GM23338 (cell line): Measurements from ENCODE around the gene LCLAT1. TPM values are rescaled to one million over a fixed set of nuclear protein-coding genes. Genes with fewer than 3 reads are reported as not detected.

Source experiments
- ATAC-seq: fragments of 200-7000 bp; cut with Tn5 transposase; 3 replicates; pipeline ENCODE4 v1.9.1; 2020
- DNase-seq: peaks from one replicate; pipeline ENCODE4 v3.0.0-alpha.2; 2015; ENCODE audit warnings: low spot score
- H2AFZ ChIP-seq: fragments of 200-600 bp; sonication (generic); 2 replicates; pipeline ENCODE4 v1.8.0; 2016; ENCODE audit warnings: antibody characterized with exemption, mild to moderate bottlenecking, moderate library complexity
- H3F3A ChIP-seq: fragments of 200-600 bp; sonication (generic); replicated peaks from 2 replicates; pipeline ENCODE4 v1.8.0; 2017; ENCODE audit warnings: antibody characterized with exemption, mixed run types, low read depth
- H3K27ac ChIP-seq: fragments of 200-600 bp; sonication (generic); 2 replicates; pipeline ENCODE4 v1.6.1; 2016; ENCODE audit warnings: low read depth
- H3K27me3 ChIP-seq: fragments of 200-600 bp; sonication (generic); 2 replicates; pipeline ENCODE4 v1.8.0; 2016; ENCODE audit warnings: mild to moderate bottlenecking, mixed run types, moderate library complexity; ENCODE audit not compliant: insufficient read depth
- H3K36me3 ChIP-seq: fragments of 200-600 bp; sonication (generic); 2 replicates; pipeline ENCODE4 v1.8.0; 2016; ENCODE audit warnings: mild to moderate bottlenecking; ENCODE audit not compliant: insufficient read depth
- H3K4me1 ChIP-seq: fragments of 200-600 bp; sonication (generic); 2 replicates; pipeline ENCODE4 v1.8.0; 2016; ENCODE audit warnings: mild to moderate bottlenecking, moderate library complexity; ENCODE audit not compliant: insufficient read depth
- H3K4me2 ChIP-seq: fragments of 200-600 bp; sonication (generic); 2 replicates; pipeline ENCODE4 v1.7.1; 2017; ENCODE audit warnings: mixed run types
- H3K4me3 ChIP-seq: fragments of 200-600 bp; sonication (generic); 2 replicates; pipeline ENCODE4 v1.6.1; 2016; ENCODE audit warnings: mixed run types
- H3K79me2 ChIP-seq: fragments of 200-600 bp; sonication (generic); replicated peaks from 2 replicates; pipeline ENCODE4 v1.8.0; 2017; ENCODE audit warnings: mild to moderate bottlenecking; ENCODE audit not compliant: insufficient read depth
- H3K9me2 ChIP-seq: fragments of 200-600 bp; sonication (generic); 2 replicates; pipeline ENCODE4 v1.8.0; 2017; ENCODE audit not compliant: insufficient read depth
- H4K20me1 ChIP-seq: fragments of 200-600 bp; sonication (generic); replicated peaks from 2 replicates; pipeline ENCODE4 v1.8.0; 2017; ENCODE audit warnings: mild to moderate bottlenecking; ENCODE audit not compliant: insufficient read depth
- H3K27ac Mint-ChIP-seq: 2 replicates; pipeline ENCODE4 v1.8.0; 2020; ENCODE audit warnings: inconsistent platforms, mild to moderate bottlenecking, moderate library complexity, mixed read lengths
- H3K27me3 Mint-ChIP-seq: 3 replicates; pipeline ENCODE4 v1.8.0; 2022; ENCODE audit warnings: low read depth, mild to moderate bottlenecking, moderate library complexity, mixed read lengths, inconsistent platforms; ENCODE audit not compliant: insufficient read depth, poor library complexity
- H3K36me3 Mint-ChIP-seq: 3 replicates; pipeline ENCODE4 v1.8.0; 2021; ENCODE audit warnings: low read depth, mild to moderate bottlenecking, inconsistent platforms, moderate library complexity, mixed read lengths
- H3K4me1 Mint-ChIP-seq: 3 replicates; pipeline ENCODE4 v1.8.0; 2020; ENCODE audit warnings: mild to moderate bottlenecking, inconsistent platforms, mixed read lengths
- H3K4me3 Mint-ChIP-seq: 3 replicates; pipeline ENCODE4 v1.8.0; 2021; ENCODE audit warnings: moderate library complexity, mild to moderate bottlenecking, inconsistent platforms, mixed read lengths
- H3K9me3 Mint-ChIP-seq: 3 replicates; pipeline ENCODE4 v1.8.0; 2020; ENCODE audit warnings: moderate library complexity, mild to moderate bottlenecking, inconsistent platforms, mixed read lengths
- EZH2 ChIP-seq: fragments of 200-600 bp; sonication (generic); IDR thresholded peaks from one replicate; pipeline ENCODE4 v1.8.0; 2017; ENCODE audit warnings: antibody characterized with exemption, mild to moderate bottlenecking, low read depth; ENCODE audit not compliant: unreplicated experiment
- STAT1 ChIP-seq: IDR thresholded peaks from one replicate; pipeline ENCODE4 v1.6.1; 2016; ENCODE audit warnings: antibody characterized with exemption; ENCODE audit not compliant: unreplicated experiment
- polyA plus RNA-seq: library from polyadenylated mRNA; unstranded; fragments of >200 nt; fragmentation: Nextera tagmentation; extraction: Ambion mirVana; gene quantifications from 2 replicates; pipeline ENCODE4 v1.2.1, GENCODE V29; 2016
- total RNA-seq: library from RNA; depleted of rRNA; stranded (reverse); fragments of >200 nt; shearing (Covaris generic); gene quantifications from 2 replicates; pipeline ENCODE4 v1.2.3, GENCODE V29; 2014
- TF ChIP-seq, protein P1 (sequence below): fragments of 250-450 bp; sonication (Bioruptor Pico); IDR thresholded peaks from 2 replicates; pipeline ENCODE4 v1.5.0; 2020; ENCODE audit warnings: mild to moderate bottlenecking, moderate library complexity
- TF ChIP-seq, protein P2 (sequence below): IDR thresholded peaks from one replicate; pipeline ENCODE4 v1.6.1; 2018; ENCODE audit warnings: antibody characterized with exemption; ENCODE audit not compliant: unreplicated experiment

The LCLAT1 gene
- total and polyA plus RNA-seq, 2 experiments from 2014 or later: 11.5 to 30.1 TPM

DNA sequence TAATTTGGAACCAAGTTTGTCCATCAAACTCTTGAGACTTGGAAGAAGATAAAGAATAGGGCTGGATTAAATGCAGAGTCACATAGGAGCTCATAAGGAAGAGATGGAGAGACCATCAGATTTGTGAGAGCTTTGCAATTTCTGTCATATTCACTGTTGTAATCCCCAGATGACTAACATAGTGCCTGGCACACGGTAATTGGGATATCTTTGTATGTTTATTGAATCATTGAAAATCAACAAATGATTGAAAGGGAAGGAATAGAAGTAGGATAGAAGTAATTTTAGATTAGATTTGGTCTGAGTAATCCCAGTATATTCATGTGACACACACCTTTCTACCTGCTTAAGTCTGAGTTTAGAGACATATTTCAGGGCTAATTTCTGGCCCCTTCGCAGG is 75.4 kb downstream of the LCLAT1 start (continued):
- TF ChIP-seq, protein P1, sequence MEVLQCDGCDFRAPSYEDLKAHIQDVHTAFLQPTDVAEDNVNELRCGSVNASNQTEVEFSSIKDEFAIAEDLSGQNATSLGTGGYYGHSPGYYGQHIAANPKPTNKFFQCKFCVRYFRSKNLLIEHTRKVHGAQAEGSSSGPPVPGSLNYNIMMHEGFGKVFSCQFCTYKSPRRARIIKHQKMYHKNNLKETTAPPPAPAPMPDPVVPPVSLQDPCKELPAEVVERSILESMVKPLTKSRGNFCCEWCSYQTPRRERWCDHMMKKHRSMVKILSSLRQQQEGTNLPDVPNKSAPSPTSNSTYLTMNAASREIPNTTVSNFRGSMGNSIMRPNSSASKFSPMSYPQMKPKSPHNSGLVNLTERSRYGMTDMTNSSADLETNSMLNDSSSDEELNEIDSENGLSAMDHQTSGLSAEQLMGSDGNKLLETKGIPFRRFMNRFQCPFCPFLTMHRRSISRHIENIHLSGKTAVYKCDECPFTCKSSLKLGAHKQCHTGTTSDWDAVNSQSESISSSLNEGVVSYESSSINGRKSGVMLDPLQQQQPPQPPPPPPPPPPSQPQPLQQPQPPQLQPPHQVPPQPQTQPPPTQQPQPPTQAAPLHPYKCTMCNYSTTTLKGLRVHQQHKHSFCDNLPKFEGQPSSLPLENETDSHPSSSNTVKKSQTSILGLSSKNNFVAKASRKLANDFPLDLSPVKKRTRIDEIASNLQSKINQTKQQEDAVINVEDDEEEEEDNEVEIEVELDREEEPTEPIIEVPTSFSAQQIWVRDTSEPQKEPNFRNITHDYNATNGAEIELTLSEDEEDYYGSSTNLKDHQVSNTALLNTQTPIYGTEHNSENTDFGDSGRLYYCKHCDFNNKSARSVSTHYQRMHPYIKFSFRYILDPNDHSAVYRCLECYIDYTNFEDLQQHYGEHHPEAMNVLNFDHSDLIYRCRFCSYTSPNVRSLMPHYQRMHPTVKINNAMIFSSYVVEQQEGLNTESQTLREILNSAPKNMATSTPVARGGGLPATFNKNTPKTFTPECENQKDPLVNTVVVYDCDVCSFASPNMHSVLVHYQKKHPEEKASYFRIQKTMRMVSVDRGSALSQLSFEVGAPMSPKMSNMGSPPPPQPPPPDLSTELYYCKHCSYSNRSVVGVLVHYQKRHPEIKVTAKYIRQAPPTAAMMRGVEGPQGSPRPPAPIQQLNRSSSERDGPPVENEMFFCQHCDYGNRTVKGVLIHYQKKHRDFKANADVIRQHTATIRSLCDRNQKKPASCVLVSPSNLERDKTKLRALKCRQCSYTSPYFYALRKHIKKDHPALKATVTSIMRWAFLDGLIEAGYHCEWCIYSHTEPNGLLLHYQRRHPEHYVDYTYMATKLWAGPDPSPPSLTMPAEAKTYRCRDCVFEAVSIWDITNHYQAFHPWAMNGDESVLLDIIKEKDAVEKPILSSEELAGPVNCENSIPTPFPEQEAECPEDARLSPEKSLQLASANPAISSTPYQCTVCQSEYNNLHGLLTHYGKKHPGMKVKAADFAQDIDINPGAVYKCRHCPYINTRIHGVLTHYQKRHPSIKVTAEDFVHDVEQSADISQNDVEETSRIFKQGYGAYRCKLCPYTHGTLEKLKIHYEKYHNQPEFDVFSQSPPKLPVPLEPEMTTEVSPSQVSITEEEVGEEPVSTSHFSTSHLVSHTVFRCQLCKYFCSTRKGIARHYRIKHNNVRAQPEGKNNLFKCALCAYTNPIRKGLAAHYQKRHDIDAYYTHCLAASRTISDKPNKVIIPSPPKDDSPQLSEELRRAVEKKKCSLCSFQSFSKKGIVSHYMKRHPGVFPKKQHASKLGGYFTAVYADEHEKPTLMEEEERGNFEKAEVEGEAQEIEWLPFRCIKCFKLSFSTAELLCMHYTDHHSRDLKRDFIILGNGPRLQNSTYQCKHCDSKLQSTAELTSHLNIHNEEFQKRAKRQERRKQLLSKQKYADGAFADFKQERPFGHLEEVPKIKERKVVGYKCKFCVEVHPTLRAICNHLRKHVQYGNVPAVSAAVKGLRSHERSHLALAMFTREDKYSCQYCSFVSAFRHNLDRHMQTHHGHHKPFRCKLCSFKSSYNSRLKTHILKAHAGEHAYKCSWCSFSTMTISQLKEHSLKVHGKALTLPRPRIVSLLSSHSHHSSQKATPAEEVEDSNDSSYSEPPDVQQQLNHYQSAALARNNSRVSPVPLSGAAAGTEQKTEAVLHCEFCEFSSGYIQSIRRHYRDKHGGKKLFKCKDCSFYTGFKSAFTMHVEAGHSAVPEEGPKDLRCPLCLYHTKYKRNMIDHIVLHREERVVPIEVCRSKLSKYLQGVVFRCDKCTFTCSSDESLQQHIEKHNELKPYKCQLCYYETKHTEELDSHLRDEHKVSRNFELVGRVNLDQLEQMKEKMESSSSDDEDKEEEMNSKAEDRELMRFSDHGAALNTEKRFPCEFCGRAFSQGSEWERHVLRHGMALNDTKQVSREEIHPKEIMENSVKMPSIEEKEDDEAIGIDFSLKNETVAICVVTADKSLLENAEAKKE: no peak
- TF ChIP-seq STAT1: no peak

DNA sequence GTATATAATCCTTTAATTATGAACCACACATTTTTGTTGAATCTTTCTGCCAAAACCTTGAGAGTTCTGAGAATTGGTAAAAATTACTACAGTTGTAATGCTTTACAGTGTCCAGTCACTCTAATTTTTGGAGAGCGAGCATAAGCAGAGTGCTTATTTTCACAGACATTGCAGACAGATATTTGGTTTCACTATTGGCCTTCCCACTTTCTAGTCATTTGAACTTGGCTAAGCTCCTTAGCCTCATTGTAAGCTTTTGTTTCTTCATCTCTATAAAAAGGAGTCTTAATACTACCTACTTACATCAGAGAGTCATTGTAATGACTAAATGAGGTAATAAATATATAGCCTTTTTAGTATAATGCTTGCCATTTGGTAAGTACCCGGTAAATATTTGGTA is 80.4 kb downstream of the LCLAT1 start:
- H3K4me3 ChIP-seq: no peak overlapping the region
- H3K36me3 Mint-ChIP-seq: no peaks in the 10 kb centered on the region; the same call in 2 of the 3 replicates
- peaks cover 10% of the 10 kb centered on the region; the same call in 1 of the 2 replicates for H3K4me1 ChIP-seq
- H3K4me2 ChIP-seq: no peak overlapping the region
- no peak overlapping the region for H3K27ac ChIP-seq
- no peaks in the 10 kb centered on the region for H3K27me3 Mint-ChIP-seq
- H3K79me2 ChIP-seq: peaks cover 10% of the 10 kb centered on the region; the same call in 1 of the 2 replicates
- no peaks in the 10 kb centered on the region for H3K9me2 ChIP-seq
- H3K4me1 Mint-ChIP-seq: peaks cover 7% of the 10 kb centered on the region
- no peak overlapping the region for H3K27ac Mint-ChIP-seq
- H3F3A ChIP-seq: no peaks in the 10 kb centered on the region
- H2AFZ ChIP-seq: no peak overlapping the region
- no peaks in the 10 kb centered on the region for H3K9me3 Mint-ChIP-seq
- no peaks in the 10 kb centered on the region for H3K36me3 ChIP-seq
- TF ChIP-seq STAT1 (no peak), EZH2 (no peak)
- TF ChIP-seq, protein P1: no peak
- TF ChIP-seq, protein P2, sequence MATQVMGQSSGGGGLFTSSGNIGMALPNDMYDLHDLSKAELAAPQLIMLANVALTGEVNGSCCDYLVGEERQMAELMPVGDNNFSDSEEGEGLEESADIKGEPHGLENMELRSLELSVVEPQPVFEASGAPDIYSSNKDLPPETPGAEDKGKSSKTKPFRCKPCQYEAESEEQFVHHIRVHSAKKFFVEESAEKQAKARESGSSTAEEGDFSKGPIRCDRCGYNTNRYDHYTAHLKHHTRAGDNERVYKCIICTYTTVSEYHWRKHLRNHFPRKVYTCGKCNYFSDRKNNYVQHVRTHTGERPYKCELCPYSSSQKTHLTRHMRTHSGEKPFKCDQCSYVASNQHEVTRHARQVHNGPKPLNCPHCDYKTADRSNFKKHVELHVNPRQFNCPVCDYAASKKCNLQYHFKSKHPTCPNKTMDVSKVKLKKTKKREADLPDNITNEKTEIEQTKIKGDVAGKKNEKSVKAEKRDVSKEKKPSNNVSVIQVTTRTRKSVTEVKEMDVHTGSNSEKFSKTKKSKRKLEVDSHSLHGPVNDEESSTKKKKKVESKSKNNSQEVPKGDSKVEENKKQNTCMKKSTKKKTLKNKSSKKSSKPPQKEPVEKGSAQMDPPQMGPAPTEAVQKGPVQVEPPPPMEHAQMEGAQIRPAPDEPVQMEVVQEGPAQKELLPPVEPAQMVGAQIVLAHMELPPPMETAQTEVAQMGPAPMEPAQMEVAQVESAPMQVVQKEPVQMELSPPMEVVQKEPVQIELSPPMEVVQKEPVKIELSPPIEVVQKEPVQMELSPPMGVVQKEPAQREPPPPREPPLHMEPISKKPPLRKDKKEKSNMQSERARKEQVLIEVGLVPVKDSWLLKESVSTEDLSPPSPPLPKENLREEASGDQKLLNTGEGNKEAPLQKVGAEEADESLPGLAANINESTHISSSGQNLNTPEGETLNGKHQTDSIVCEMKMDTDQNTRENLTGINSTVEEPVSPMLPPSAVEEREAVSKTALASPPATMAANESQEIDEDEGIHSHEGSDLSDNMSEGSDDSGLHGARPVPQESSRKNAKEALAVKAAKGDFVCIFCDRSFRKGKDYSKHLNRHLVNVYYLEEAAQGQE: no peak
- ATAC-seq (no peak), DNase-seq (no peak)
- H3K4me3 Mint-ChIP-seq: no peak overlapping the region
- no peaks in the 10 kb centered on the region for H4K20me1 ChIP-seq
- H3K27me3 ChIP-seq: no peaks in the 10 kb centered on the region
